GM23338 (cell line): ENCODE data around the gene PROZ. TPM values are rescaled to one million over a fixed set of nuclear protein-coding genes. Genes with fewer than 3 reads are reported as not detected.

ENCODE experiments used
- ATAC-seq: fragments of 200-7000 bp; cut with Tn5 transposase; 3 replicates; pipeline ENCODE4 v1.9.1; 2020
- DNase-seq: peaks from one replicate; pipeline ENCODE4 v3.0.0-alpha.2; 2015; ENCODE audit warnings: low spot score
- H2AFZ ChIP-seq: fragments of 200-600 bp; sonication (generic); 2 replicates; pipeline ENCODE4 v1.8.0; 2016; ENCODE audit warnings: antibody characterized with exemption, mild to moderate bottlenecking, moderate library complexity
- H3F3A ChIP-seq: fragments of 200-600 bp; sonication (generic); replicated peaks from 2 replicates; pipeline ENCODE4 v1.8.0; 2017; ENCODE audit warnings: antibody characterized with exemption, mixed run types, low read depth
- H3K27ac ChIP-seq: fragments of 200-600 bp; sonication (generic); 2 replicates; pipeline ENCODE4 v1.6.1; 2016; ENCODE audit warnings: low read depth
- H3K27me3 ChIP-seq: fragments of 200-600 bp; sonication (generic); 2 replicates; pipeline ENCODE4 v1.8.0; 2016; ENCODE audit warnings: mild to moderate bottlenecking, mixed run types, moderate library complexity; ENCODE audit not compliant: insufficient read depth
- H3K36me3 ChIP-seq: fragments of 200-600 bp; sonication (generic); 2 replicates; pipeline ENCODE4 v1.8.0; 2016; ENCODE audit warnings: mild to moderate bottlenecking; ENCODE audit not compliant: insufficient read depth
- H3K4me1 ChIP-seq: fragments of 200-600 bp; sonication (generic); 2 replicates; pipeline ENCODE4 v1.8.0; 2016; ENCODE audit warnings: mild to moderate bottlenecking, moderate library complexity; ENCODE audit not compliant: insufficient read depth
- H3K4me2 ChIP-seq: fragments of 200-600 bp; sonication (generic); 2 replicates; pipeline ENCODE4 v1.7.1; 2017; ENCODE audit warnings: mixed run types
- H3K4me3 ChIP-seq: fragments of 200-600 bp; sonication (generic); 2 replicates; pipeline ENCODE4 v1.6.1; 2016; ENCODE audit warnings: mixed run types
- H3K79me2 ChIP-seq: fragments of 200-600 bp; sonication (generic); replicated peaks from 2 replicates; pipeline ENCODE4 v1.8.0; 2017; ENCODE audit warnings: mild to moderate bottlenecking; ENCODE audit not compliant: insufficient read depth
- H3K9me2 ChIP-seq: fragments of 200-600 bp; sonication (generic); 2 replicates; pipeline ENCODE4 v1.8.0; 2017; ENCODE audit not compliant: insufficient read depth
- H4K20me1 ChIP-seq: fragments of 200-600 bp; sonication (generic); replicated peaks from 2 replicates; pipeline ENCODE4 v1.8.0; 2017; ENCODE audit warnings: mild to moderate bottlenecking; ENCODE audit not compliant: insufficient read depth
- H3K27ac Mint-ChIP-seq: 2 replicates; pipeline ENCODE4 v1.8.0; 2020; ENCODE audit warnings: inconsistent platforms, mild to moderate bottlenecking, moderate library complexity, mixed read lengths
- H3K27me3 Mint-ChIP-seq: 3 replicates; pipeline ENCODE4 v1.8.0; 2022; ENCODE audit warnings: low read depth, mild to moderate bottlenecking, moderate library complexity, mixed read lengths, inconsistent platforms; ENCODE audit not compliant: insufficient read depth, poor library complexity
- H3K36me3 Mint-ChIP-seq: 3 replicates; pipeline ENCODE4 v1.8.0; 2021; ENCODE audit warnings: low read depth, mild to moderate bottlenecking, inconsistent platforms, moderate library complexity, mixed read lengths
- H3K4me1 Mint-ChIP-seq: 3 replicates; pipeline ENCODE4 v1.8.0; 2020; ENCODE audit warnings: mild to moderate bottlenecking, inconsistent platforms, mixed read lengths
- H3K4me3 Mint-ChIP-seq: 3 replicates; pipeline ENCODE4 v1.8.0; 2021; ENCODE audit warnings: moderate library complexity, mild to moderate bottlenecking, inconsistent platforms, mixed read lengths
- H3K9me3 Mint-ChIP-seq: 3 replicates; pipeline ENCODE4 v1.8.0; 2020; ENCODE audit warnings: moderate library complexity, mild to moderate bottlenecking, inconsistent platforms, mixed read lengths
- EZH2 ChIP-seq: fragments of 200-600 bp; sonication (generic); IDR thresholded peaks from one replicate; pipeline ENCODE4 v1.8.0; 2017; ENCODE audit warnings: antibody characterized with exemption, mild to moderate bottlenecking, low read depth; ENCODE audit not compliant: unreplicated experiment
- EZH2phosphoT487 ChIP-seq: fragments of 200-600 bp; sonication (generic); IDR thresholded peaks from one replicate; pipeline ENCODE4 v1.8.1; 2018; ENCODE audit warnings: antibody characterized with exemption; ENCODE audit not compliant: unreplicated experiment
- JUNB ChIP-seq: IDR thresholded peaks from one replicate; pipeline ENCODE4 v1.6.1; 2016; ENCODE audit warnings: antibody characterized with exemption; ENCODE audit not compliant: unreplicated experiment
- ZNF114 ChIP-seq: fragments of 250-450 bp; sonication (Bioruptor Pico); IDR thresholded peaks from 2 replicates; pipeline ENCODE4 v1.5.0; 2020; ENCODE audit warnings: mild to moderate bottlenecking, moderate library complexity
- polyA plus RNA-seq: library from polyadenylated mRNA; unstranded; fragments of >200 nt; fragmentation: Nextera tagmentation; extraction: Ambion mirVana; gene quantifications from 2 replicates; pipeline ENCODE4 v1.2.1, GENCODE V29; 2016
- total RNA-seq: library from RNA; depleted of rRNA; stranded (reverse); fragments of >200 nt; shearing (Covaris generic); gene quantifications from 2 replicates; pipeline ENCODE4 v1.2.3, GENCODE V29; 2014
- TF ChIP-seq, protein P1 (sequence below): fragments of 250-450 bp; sonication (Bioruptor Pico); IDR thresholded peaks from 2 replicates; pipeline ENCODE4 v1.5.0; 2020; ENCODE audit warnings: mild to moderate bottlenecking, moderate library complexity
- TF ChIP-seq, protein P2 (sequence below), 2 experiments: fragments of 200-600 bp in 1 of 2; sonication (generic) in 1 of 2; conservative IDR thresholded peaks; 2 replicates each; pipeline versions ENCODE4 v1.5.1 to v1.6.1; 2016 to 2017; ENCODE audit warnings: antibody characterized with exemption in 2 of 2, low read depth in 2 of 2, mild to moderate bottlenecking in 2 of 2, moderate library complexity in 1 of 2

The PROZ gene
- total and polyA plus RNA-seq, 2 experiments from 2014 or later, result 0.53 TPM; not detected in 1

DNA sequence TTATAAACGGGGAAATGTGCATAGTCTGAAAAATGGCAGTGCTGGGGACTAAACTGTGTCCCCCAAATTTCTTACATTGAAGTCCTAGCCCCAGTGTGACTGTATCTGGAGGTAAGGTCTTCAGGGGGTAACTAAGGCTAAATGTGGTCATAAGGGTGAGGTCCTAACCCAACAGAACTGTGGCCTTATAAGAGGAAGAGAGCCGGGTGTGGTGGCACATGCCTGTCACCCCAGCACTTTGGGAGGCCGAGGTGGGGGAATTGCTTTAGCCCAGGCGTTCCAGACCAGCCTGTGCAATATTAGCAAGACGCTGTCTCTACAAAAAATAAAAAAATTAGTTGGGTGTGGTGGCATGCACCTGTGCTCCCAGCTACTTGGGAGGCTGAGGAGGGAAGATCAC, 17.8 kb downstream of the PROZ start (continued):
- TF ChIP-seq, protein P1, sequence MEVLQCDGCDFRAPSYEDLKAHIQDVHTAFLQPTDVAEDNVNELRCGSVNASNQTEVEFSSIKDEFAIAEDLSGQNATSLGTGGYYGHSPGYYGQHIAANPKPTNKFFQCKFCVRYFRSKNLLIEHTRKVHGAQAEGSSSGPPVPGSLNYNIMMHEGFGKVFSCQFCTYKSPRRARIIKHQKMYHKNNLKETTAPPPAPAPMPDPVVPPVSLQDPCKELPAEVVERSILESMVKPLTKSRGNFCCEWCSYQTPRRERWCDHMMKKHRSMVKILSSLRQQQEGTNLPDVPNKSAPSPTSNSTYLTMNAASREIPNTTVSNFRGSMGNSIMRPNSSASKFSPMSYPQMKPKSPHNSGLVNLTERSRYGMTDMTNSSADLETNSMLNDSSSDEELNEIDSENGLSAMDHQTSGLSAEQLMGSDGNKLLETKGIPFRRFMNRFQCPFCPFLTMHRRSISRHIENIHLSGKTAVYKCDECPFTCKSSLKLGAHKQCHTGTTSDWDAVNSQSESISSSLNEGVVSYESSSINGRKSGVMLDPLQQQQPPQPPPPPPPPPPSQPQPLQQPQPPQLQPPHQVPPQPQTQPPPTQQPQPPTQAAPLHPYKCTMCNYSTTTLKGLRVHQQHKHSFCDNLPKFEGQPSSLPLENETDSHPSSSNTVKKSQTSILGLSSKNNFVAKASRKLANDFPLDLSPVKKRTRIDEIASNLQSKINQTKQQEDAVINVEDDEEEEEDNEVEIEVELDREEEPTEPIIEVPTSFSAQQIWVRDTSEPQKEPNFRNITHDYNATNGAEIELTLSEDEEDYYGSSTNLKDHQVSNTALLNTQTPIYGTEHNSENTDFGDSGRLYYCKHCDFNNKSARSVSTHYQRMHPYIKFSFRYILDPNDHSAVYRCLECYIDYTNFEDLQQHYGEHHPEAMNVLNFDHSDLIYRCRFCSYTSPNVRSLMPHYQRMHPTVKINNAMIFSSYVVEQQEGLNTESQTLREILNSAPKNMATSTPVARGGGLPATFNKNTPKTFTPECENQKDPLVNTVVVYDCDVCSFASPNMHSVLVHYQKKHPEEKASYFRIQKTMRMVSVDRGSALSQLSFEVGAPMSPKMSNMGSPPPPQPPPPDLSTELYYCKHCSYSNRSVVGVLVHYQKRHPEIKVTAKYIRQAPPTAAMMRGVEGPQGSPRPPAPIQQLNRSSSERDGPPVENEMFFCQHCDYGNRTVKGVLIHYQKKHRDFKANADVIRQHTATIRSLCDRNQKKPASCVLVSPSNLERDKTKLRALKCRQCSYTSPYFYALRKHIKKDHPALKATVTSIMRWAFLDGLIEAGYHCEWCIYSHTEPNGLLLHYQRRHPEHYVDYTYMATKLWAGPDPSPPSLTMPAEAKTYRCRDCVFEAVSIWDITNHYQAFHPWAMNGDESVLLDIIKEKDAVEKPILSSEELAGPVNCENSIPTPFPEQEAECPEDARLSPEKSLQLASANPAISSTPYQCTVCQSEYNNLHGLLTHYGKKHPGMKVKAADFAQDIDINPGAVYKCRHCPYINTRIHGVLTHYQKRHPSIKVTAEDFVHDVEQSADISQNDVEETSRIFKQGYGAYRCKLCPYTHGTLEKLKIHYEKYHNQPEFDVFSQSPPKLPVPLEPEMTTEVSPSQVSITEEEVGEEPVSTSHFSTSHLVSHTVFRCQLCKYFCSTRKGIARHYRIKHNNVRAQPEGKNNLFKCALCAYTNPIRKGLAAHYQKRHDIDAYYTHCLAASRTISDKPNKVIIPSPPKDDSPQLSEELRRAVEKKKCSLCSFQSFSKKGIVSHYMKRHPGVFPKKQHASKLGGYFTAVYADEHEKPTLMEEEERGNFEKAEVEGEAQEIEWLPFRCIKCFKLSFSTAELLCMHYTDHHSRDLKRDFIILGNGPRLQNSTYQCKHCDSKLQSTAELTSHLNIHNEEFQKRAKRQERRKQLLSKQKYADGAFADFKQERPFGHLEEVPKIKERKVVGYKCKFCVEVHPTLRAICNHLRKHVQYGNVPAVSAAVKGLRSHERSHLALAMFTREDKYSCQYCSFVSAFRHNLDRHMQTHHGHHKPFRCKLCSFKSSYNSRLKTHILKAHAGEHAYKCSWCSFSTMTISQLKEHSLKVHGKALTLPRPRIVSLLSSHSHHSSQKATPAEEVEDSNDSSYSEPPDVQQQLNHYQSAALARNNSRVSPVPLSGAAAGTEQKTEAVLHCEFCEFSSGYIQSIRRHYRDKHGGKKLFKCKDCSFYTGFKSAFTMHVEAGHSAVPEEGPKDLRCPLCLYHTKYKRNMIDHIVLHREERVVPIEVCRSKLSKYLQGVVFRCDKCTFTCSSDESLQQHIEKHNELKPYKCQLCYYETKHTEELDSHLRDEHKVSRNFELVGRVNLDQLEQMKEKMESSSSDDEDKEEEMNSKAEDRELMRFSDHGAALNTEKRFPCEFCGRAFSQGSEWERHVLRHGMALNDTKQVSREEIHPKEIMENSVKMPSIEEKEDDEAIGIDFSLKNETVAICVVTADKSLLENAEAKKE, result no peak
- TF ChIP-seq EZH2phosphoT487 (no peak), JUNB (no peak), EZH2 (no peak), ZNF114 (CRISPR knock-in tag) (no peak)

DNA sequence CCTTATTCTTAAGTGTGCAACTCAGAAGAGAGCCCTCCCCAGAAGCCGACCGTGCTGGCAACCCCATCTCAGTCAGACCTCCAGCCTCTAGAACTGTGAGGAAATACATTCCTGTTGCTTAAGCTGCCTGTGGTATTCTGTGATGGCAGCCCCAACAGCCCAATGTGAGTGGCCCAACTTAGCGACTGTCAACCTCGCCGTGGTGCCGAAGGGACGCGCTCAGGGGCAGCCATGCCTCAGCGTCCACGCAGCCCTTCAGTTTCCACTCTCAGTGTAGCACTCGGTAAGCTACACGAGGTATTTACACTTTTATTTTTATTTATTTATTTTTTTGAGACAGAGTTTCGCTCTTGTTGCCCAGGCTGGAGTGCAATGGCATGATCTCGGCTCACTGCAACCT, 18.4 kb downstream of the PROZ start:
- Mint-ChIP-seq H3K27ac (no peak overlapping the region), H3K4me3 (no peak overlapping the region), H3K36me3 (peaks cover 69% of the 10 kb centered on the region), H3K27me3 (peaks cover 5% of the 10 kb centered on the region), H3K9me3 (no peaks in the 10 kb centered on the region), H3K4me1 (peaks cover 13% of the 10 kb centered on the region)
- TF ChIP-seq, protein P2, sequence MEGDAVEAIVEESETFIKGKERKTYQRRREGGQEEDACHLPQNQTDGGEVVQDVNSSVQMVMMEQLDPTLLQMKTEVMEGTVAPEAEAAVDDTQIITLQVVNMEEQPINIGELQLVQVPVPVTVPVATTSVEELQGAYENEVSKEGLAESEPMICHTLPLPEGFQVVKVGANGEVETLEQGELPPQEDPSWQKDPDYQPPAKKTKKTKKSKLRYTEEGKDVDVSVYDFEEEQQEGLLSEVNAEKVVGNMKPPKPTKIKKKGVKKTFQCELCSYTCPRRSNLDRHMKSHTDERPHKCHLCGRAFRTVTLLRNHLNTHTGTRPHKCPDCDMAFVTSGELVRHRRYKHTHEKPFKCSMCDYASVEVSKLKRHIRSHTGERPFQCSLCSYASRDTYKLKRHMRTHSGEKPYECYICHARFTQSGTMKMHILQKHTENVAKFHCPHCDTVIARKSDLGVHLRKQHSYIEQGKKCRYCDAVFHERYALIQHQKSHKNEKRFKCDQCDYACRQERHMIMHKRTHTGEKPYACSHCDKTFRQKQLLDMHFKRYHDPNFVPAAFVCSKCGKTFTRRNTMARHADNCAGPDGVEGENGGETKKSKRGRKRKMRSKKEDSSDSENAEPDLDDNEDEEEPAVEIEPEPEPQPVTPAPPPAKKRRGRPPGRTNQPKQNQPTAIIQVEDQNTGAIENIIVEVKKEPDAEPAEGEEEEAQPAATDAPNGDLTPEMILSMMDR (conservative IDR thresholded peaks at IDR 0.05; ENCODE audit: low read depth in 2 of 2), result no peak
- no peak for TF ChIP-seq EZH2
- Histone ChIP-seq H3K27me3 (no peaks in the 10 kb centered on the region), H3K27ac (no peak overlapping the region), H3F3A (no peaks in the 10 kb centered on the region; the same call in none of the 2 replicates), H2AFZ (no peak overlapping the region), H3K4me2 (no peak overlapping the region), H3K4me3 (no peak overlapping the region), H3K79me2 (no peaks in the 10 kb centered on the region), H3K9me2 (no peaks in the 10 kb centered on the region), H4K20me1 (no peaks in the 10 kb centered on the region; the same call in none of the 2 replicates), H3K4me1 (no peaks in the 10 kb centered on the region), H3K36me3 (peaks cover 41% of the 10 kb centered on the region)
- no peak for ATAC-seq
- DNase-seq, result no peak
